IMR-90 (cell line): ENCODE data around the gene FNDC10. TPM values are rescaled to one million over a fixed set of nuclear protein-coding genes. Genes with fewer than 3 reads are reported as not detected.
A peak's percentile ranks its signal among the peaks of the same experiment; 100 is the strongest.

Experiments used
- ATAC-seq: fragments of 200-7000 bp; cut with Tn5 transposase; 2 replicates; pipeline ENCODE4 v1.9.1; 2020; ENCODE audit warnings: low read depth, mild to moderate bottlenecking, moderate library complexity
- BruUV-seq: library from RNA; stranded (reverse); fragments of 400-500 nt; replicated peaks from 2 replicates; lab custom pipeline; 2021; lab: Mats Ljungman, UMichigan
- CTCF ChIA-PET: fragments of 300-600 bp; formaldehyde crosslinking; extraction: SDS; loops from one replicate; lab custom pipeline; 2021; ENCODE audit warnings: antibody characterized with exemption; lab: Yijun Ruan, JAX
- POLR2A ChIA-PET: fragments of 300-600 bp; sonication (Branson Sonifier 250); formaldehyde crosslinking; loops from one replicate; lab custom pipeline; 2022; ENCODE audit warnings: antibody characterized with exemption; ENCODE audit not compliant: unreplicated experiment; lab: Charles Lee
- DNase-seq: peaks from one replicate; pipeline ENCODE4 v3.0.0; 2013
- H2AFZ ChIP-seq: replicated peaks from 2 replicates; pipeline ENCODE3; 2013; ENCODE audit warnings: low read length, mild to moderate bottlenecking; ENCODE audit not compliant: poor library complexity
- H2AK5ac ChIP-seq: 2 replicates; pipeline ENCODE4 v1.6.1; 2013; ENCODE audit warnings: low read depth, low read length, inconsistent platforms
- H2AK9ac ChIP-seq: replicated peaks from 2 replicates; pipeline ENCODE3; 2013; ENCODE audit warnings: mild to moderate bottlenecking, low read depth, low read length, moderate library complexity; ENCODE audit not compliant: poor library complexity
- H2BK120ac ChIP-seq: 2 replicates; pipeline ENCODE4 v1.6.1; 2013; ENCODE audit warnings: low read depth, low read length, inconsistent platforms
- H2BK15ac ChIP-seq: 3 replicates; pipeline ENCODE4 v1.6.1; 2013; ENCODE audit warnings: low read depth, low read length, inconsistent platforms
- H2BK20ac ChIP-seq: 2 replicates; pipeline ENCODE4 v1.6.1; 2013; ENCODE audit warnings: low read depth, mild to moderate bottlenecking, inconsistent platforms, low read length, moderate library complexity
- H2BK5ac ChIP-seq: 2 replicates; pipeline ENCODE4 v1.6.1; 2013; ENCODE audit warnings: mild to moderate bottlenecking, low read depth, low read length, inconsistent platforms; ENCODE audit not compliant: poor library complexity, severe bottlenecking
- H3K14ac ChIP-seq: replicated peaks from 2 replicates; pipeline ENCODE4 v1.6.1; 2013; ENCODE audit warnings: low read depth, low read length, inconsistent platforms
- H3K18ac ChIP-seq: 2 replicates; pipeline ENCODE4 v1.6.1; 2013; ENCODE audit warnings: low read depth, low read length, control low read depth
- H3K23ac ChIP-seq: 2 replicates; pipeline ENCODE4 v1.6.1; 2013; ENCODE audit warnings: low read depth, low read length, inconsistent platforms
- H3K27ac ChIP-seq: 2 replicates; pipeline ENCODE4 v1.5.1; 2013; ENCODE audit warnings: mild to moderate bottlenecking, control low read depth, low read length; ENCODE audit not compliant: insufficient read depth
- H3K27me3 ChIP-seq: 2 replicates; pipeline ENCODE4 v1.6.1; 2013; ENCODE audit warnings: low read length; ENCODE audit not compliant: control insufficient read depth, insufficient read depth
- H3K36me3 ChIP-seq: 2 replicates; pipeline ENCODE4 v1.6.1; 2013; ENCODE audit warnings: low read length, mixed read lengths; ENCODE audit not compliant: control insufficient read depth, insufficient read depth
- H3K4ac ChIP-seq: 2 replicates; pipeline ENCODE4 v1.6.1; 2013; ENCODE audit warnings: low read depth, low read length, inconsistent platforms
- H3K4me1 ChIP-seq: 2 replicates; pipeline ENCODE4 v1.6.1; 2013; ENCODE audit warnings: low read length, mixed read lengths; ENCODE audit not compliant: control insufficient read depth, insufficient read depth
- H3K4me2 ChIP-seq: 2 replicates; pipeline ENCODE4 v1.6.1; 2013; ENCODE audit warnings: low read depth, mild to moderate bottlenecking, control low read depth, low read length, moderate library complexity
- H3K4me3 ChIP-seq: 2 replicates; pipeline ENCODE4 v1.5.1; 2013; ENCODE audit warnings: low read depth, mild to moderate bottlenecking, control low read depth, low read length, moderate library complexity; ENCODE audit not compliant: insufficient read depth
- H3K56ac ChIP-seq: 2 replicates; pipeline ENCODE4 v1.6.1; 2013; ENCODE audit warnings: low read length, inconsistent platforms; ENCODE audit not compliant: insufficient read depth; ENCODE audit errors: extremely low read depth
- H3K79me1 ChIP-seq, 2 experiments: 2 replicates each; pipeline ENCODE4 v1.6.1; 2013; ENCODE audit warnings: low read length in 2 of 2, inconsistent platforms in 1 of 2, low read depth in 1 of 2
- H3K9ac ChIP-seq: 2 replicates; pipeline ENCODE4 v1.6.1; 2013; ENCODE audit warnings: low read depth, low read length, control low read depth
- H3K9me1 ChIP-seq: 2 replicates; pipeline ENCODE4 v1.6.1; 2013; ENCODE audit warnings: low read length, inconsistent platforms; ENCODE audit not compliant: insufficient read depth
- H3K9me3 ChIP-seq: 2 replicates; pipeline ENCODE4 v1.6.1; 2013; ENCODE audit warnings: low read length; ENCODE audit not compliant: control insufficient read depth, insufficient read depth
- H4K20me1 ChIP-seq: 2 replicates; pipeline ENCODE4 v1.6.1; 2013; ENCODE audit warnings: low read length, inconsistent platforms; ENCODE audit not compliant: insufficient read depth
- H4K5ac ChIP-seq: 2 replicates; pipeline ENCODE4 v1.6.1; 2013; ENCODE audit warnings: mild to moderate bottlenecking, low read depth, low read length, control low read depth
- H4K8ac ChIP-seq, 2 experiments: 2 replicates each; pipeline ENCODE4 v1.6.1; 2013; ENCODE audit warnings: low read depth in 2 of 2, low read length in 2 of 2, control low read depth in 1 of 2, inconsistent platforms in 1 of 2
- H4K91ac ChIP-seq: 2 replicates; pipeline ENCODE4 v1.6.1; 2013; ENCODE audit warnings: low read depth, low read length, inconsistent platforms; ENCODE audit not compliant: insufficient read depth
- CHD1 ChIP-seq: IDR thresholded peaks from 2 replicates; pipeline ENCODE4 v1.6.1; 2012; ENCODE audit warnings: low read depth, low read length, improper control_type of control experiment
- ELK1 ChIP-seq: fragments of 150-350 bp; IDR thresholded peaks from 2 replicates; pipeline ENCODE4 v1.6.1; 2016; ENCODE audit warnings: low read depth, mild to moderate bottlenecking, low read length, moderate library complexity, borderline replicate concordance
- MXI1 ChIP-seq: IDR thresholded peaks from 2 replicates; pipeline ENCODE4 v1.6.1; 2012; ENCODE audit warnings: low read depth, mild to moderate bottlenecking, low read length, moderate library complexity, borderline replicate concordance
- POLR2A ChIP-seq: IDR thresholded peaks from 2 replicates; pipeline ENCODE4 v1.6.1; 2012; ENCODE audit warnings: mild to moderate bottlenecking, low read depth, low read length
- RCOR1 ChIP-seq: IDR thresholded peaks from 2 replicates; pipeline ENCODE4 v1.6.1; 2012; ENCODE audit warnings: mild to moderate bottlenecking, low read length, improper control_type of control experiment; ENCODE audit not compliant: insufficient replicate concordance
- SMC3 ChIP-seq: fragments of 150-350 bp; IDR thresholded peaks from 2 replicates; pipeline ENCODE4 v1.6.1; 2016; ENCODE audit warnings: low read depth, mild to moderate bottlenecking, antibody characterized with exemption, low read length, moderate library complexity
- WGBS, 2 experiments: methylation state at CpG; one replicate each; pipeline versions ENCODE4 v1.1.5 to v1.1.7; 2013; ENCODE audit warnings: missing lambda C conversion rate in 2 of 2; ENCODE audit not compliant: insufficient read length in 1 of 2; ENCODE audit errors: extremely low coverage in 2 of 2; 5-methylcytosine and 5-hydroxymethylcytosine counted together
- dilution Hi-C: fragments of 300-500 bp; cut with HindIII; formaldehyde crosslinking; loops from one replicate; pipeline ENCODE4 v1.14.3; 2018; ENCODE audit warnings: low sequenced_read_pairs; ENCODE audit not compliant: unreplicated experiment
- in situ Hi-C: fragments of 300-500 bp; cut with MboI; formaldehyde crosslinking; loops from 3 replicates; pipeline ENCODE4 v1.14.3; 2019; ENCODE audit warnings: low sequenced_read_pairs, inconsistent platforms, mixed read lengths
- intact Hi-C: fragments of 100-400 bp; cut with micrococcal nuclease; formaldehyde crosslinking; loops from 2 replicates; pipeline ENCODE4 v1.10.0; 2022
- polyA plus RNA-seq, 3 experiments: library from polyadenylated mRNA; depleted of rRNA; stranded (reverse); fragments of >200 nt; gene quantifications; 2 replicates each; pipeline ENCODE4 v1.2.3, GENCODE V29; 2012; ENCODE audit warnings: low replicate concordance in 1 of 3
- total RNA-seq: library from RNA; depleted of rRNA; stranded (reverse); fragments of >200 nt; gene quantifications from 2 replicates; pipeline ENCODE4 v1.2.3, GENCODE V29; 2012

FNDC10 gene
- total and polyA plus RNA-seq, 2 of the 4 experiments (the other 2 are of a cell fraction), result 0.36 to 5.8 TPM

GRCh38 chr1:1551524-1552262 is 48.2 kb downstream of the FNDC10 start:
- no peak overlapping the region for H3K14ac ChIP-seq
- H3K27ac ChIP-seq, result no peak overlapping the region
- peaks cover 13% of the 10 kb centered on the region for H3K9me1 ChIP-seq
- no peak overlapping the region for H2BK20ac ChIP-seq
- in situ Hi-C loops (no loop called here), dilution Hi-C loops (no loop called here), intact Hi-C loops (no loop called here)
- no peak overlapping the region for H4K91ac ChIP-seq
- H3K4ac ChIP-seq, result no peak overlapping the region
- H3K18ac ChIP-seq, result no peak overlapping the region
- H2BK5ac ChIP-seq, result no peak overlapping the region
- H3K56ac ChIP-seq, result no peak overlapping the region
- no peak for DNase-seq
- H3K36me3 ChIP-seq, result peaks cover 11% of the 10 kb centered on the region; the same call in 1 of the 2 replicates
- ChIA-PET CTCF (no interaction called here), POLR2A (no interaction called here)
- H3K4me1 ChIP-seq, result peaks cover 5% of the 10 kb centered on the region; the same call in 1 of the 2 replicates
- H2AK9ac ChIP-seq, result peak overlapping the region; percentile 23
- no peak overlapping the region for H2BK120ac ChIP-seq
- TF ChIP-seq SMC3 (no peak), CHD1 (no peak), RCOR1 (no peak), ELK1 (no peak), POLR2A (no peak), MXI1 (no peak)
- no peak overlapping the region for H2AK5ac ChIP-seq
- peak overlapping the region; percentile 70 for H2AFZ ChIP-seq
- H2BK15ac ChIP-seq, result no peak overlapping the region
- H3K79me1 ChIP-seq, result peaks cover 16 to 84% of the 10 kb centered on the region in 2 experiments
- no peak overlapping the region for H3K9ac ChIP-seq
- no peaks in the 10 kb centered on the region for H3K9me3 ChIP-seq
- H4K8ac ChIP-seq, result no peak overlapping the region
- H3K4me3 ChIP-seq, result no peak overlapping the region
- H4K5ac ChIP-seq, result no peak overlapping the region
- ATAC-seq, result no peak
- no TSS peak for BruUV-seq
- H4K20me1 ChIP-seq, result peaks cover 46% of the 10 kb centered on the region
- H3K23ac ChIP-seq, result no peak overlapping the region
- H3K4me2 ChIP-seq, result no peak overlapping the region
- WGBS, 2 experiments, result 92% methylated on average over 19 of the region's 33 CpGs; no CpG with 5 or more reads in 1 of the 2 experiments
- H3K27me3 ChIP-seq, result no peaks in the 10 kb centered on the region
